Ascending aorta (tissue), 2 donors: Measurements from ENCODE around the gene SYT3. TPM values are rescaled to one million over a fixed set of nuclear protein-coding genes. Genes with fewer than 3 reads are reported as not detected.
"Not testable (repeated sequence)": the region's sequence is repeated elsewhere in the genome, so short reads cannot be mapped to it uniquely, and the experiment has no call there.

ENCODE experiments used
- DNase-seq, 2 donors: peaks; one replicate each; pipeline ENCODE4 v3.0.0-alpha.2; 2019; ENCODE audit warnings: low spot score in 2 of 2
- H3K27ac ChIP-seq, 2 donors: fragments of 200-600 bp; sonication (generic); one replicate each; pipeline ENCODE4 v1.5.1; 2016 to 2017; ENCODE audit warnings: mild to moderate bottlenecking in 1 of 2
- H3K27me3 ChIP-seq: fragments of 200-600 bp; sonication (generic); one replicate; pipeline ENCODE4 v1.5.1; 2017
- H3K36me3 ChIP-seq, 2 donors: fragments of 200-600 bp; sonication (generic); one replicate each; pipeline ENCODE4 v1.5.1; 2016
- H3K4me1 ChIP-seq, 2 donors: fragments of 200-600 bp; sonication (generic); one replicate each; pipeline ENCODE4 v1.5.1; 2016 to 2017; ENCODE audit warnings: mild to moderate bottlenecking in 1 of 2
- H3K4me3 ChIP-seq, 2 donors: fragments of 200-600 bp; sonication (generic); one replicate each; pipeline ENCODE4 v1.5.1; 2016 to 2017; ENCODE audit warnings: mild to moderate bottlenecking in 1 of 2
- H3K9me3 ChIP-seq, 2 donors: fragments of 200-600 bp; sonication (generic); one replicate each; pipeline ENCODE4 v1.5.1; 2016
- CTCF ChIP-seq, 3 experiments: fragments of 200-600 bp in 2 of 3; fragments of 450-650 bp in 1 of 3; sonication (generic) in 2 of 3; IDR thresholded peaks; one replicate each; pipeline ENCODE4 v1.5.1; 2016 to 2019; ENCODE audit warnings: antibody characterized with exemption in 3 of 3, mild to moderate bottlenecking in 1 of 3, moderate library complexity in 1 of 3
- intact Hi-C: fragments of 100-400 bp; cut with DNase I; formaldehyde crosslinking; loops from one replicate; pipeline ENCODE4 v1.15.1; 2023
- total RNA-seq: library from RNA; depleted of rRNA; stranded (reverse); fragments of >200 nt; gene quantifications from one replicate; pipeline ENCODE4 v1.1.0, GENCODE V29; 2016

Gene SYT3
- total RNA-seq, 1 donor from 2014 or later: 2.2 TPM

- Histone ChIP-seq H3K4me3 (no peak overlapping the region), H3K36me3 (no peaks in the 10 kb centered on the region), H3K4me1 (no peaks in the 10 kb centered on the region), H3K27me3 (no peaks in the 10 kb centered on the region), H3K27ac (no peak overlapping the region), H3K9me3 (no peaks in the 10 kb centered on the region)
- no peak for TF ChIP-seq CTCF (IDR thresholded peaks at IDR 0.05)
- DNase-seq: no peak
- intact Hi-C loops: no loop called here
These were observed 58.6 kb downstream of the SYT3 start for GRCh38 chr19:50580970-50581634.

GRCh38 chr19:50580240-50580639 is 59.4 kb downstream of the SYT3 start:
- no peak overlapping the region for H3K27ac ChIP-seq
- no peaks in the 10 kb centered on the region for H3K9me3 ChIP-seq
- no peak for DNase-seq
- intact Hi-C loops: no loop called here
- TF ChIP-seq CTCF (IDR thresholded peaks at IDR 0.05): no peak
- H3K36me3 ChIP-seq: no peaks in the 10 kb centered on the region
- H3K27me3 ChIP-seq: no peaks in the 10 kb centered on the region
- H3K4me1 ChIP-seq: no peaks in the 10 kb centered on the region
- H3K4me3 ChIP-seq: no peak overlapping the region

- intact Hi-C loops, DNase-seq, H3K4me1 ChIP-seq, H3K27ac ChIP-seq, H3K9me3 ChIP-seq, H3K4me3 ChIP-seq, H3K27me3 ChIP-seq, H3K36me3 ChIP-seq: not testable (repeated sequence)
These were observed 62.9 kb downstream of the SYT3 start for GRCh38 chr19:50576769-50577168.

- H3K4me1 ChIP-seq: no peaks in the 10 kb centered on the region
- DNase-seq: no peak
- intact Hi-C loops: no loop called here
- H3K27ac ChIP-seq: no peak overlapping the region
- no peaks in the 10 kb centered on the region for H3K27me3 ChIP-seq
- H3K9me3 ChIP-seq: no peaks in the 10 kb centered on the region
- TF ChIP-seq CTCF (IDR thresholded peaks at IDR 0.05): no peak
- no peaks in the 10 kb centered on the region for H3K36me3 ChIP-seq
- H3K4me3 ChIP-seq: no peak overlapping the region
These were observed 65.8 kb downstream of the SYT3 start for GRCh38 chr19:50573741-50574461.

Other genes with a start within 250 kb of the SYT3 start
- not detected for gene SPIB, start 220.9 kb downstream of the SYT3 start, total RNA-seq
- gene MYBPC2, start 207.0 kb downstream of the SYT3 start, total RNA-seq: not detected
- gene EMC10, start 163.4 kb downstream of the SYT3 start, total RNA-seq: 87.9 TPM
- gene GARIN5A, start 163.0 kb downstream of the SYT3 start, total RNA-seq: not detected
- gene JOSD2, start 128.7 kb downstream of the SYT3 start, total RNA-seq: 169 TPM
- gene ASPDH, start 126.0 kb downstream of the SYT3 start, total RNA-seq: not detected
- 56.0 TPM for gene LRRC4B, start 71.4 kb downstream of the SYT3 start, total RNA-seq
- not detected for gene C19orf81, start 9.6 kb upstream of the SYT3 start, total RNA-seq
- 1.3 TPM for gene SHANK1, start 79.9 kb upstream of the SYT3 start, total RNA-seq
- gene CLEC11A, start 83.5 kb upstream of the SYT3 start, total RNA-seq: not detected
- gene GPR32, start 130.6 kb upstream of the SYT3 start, total RNA-seq: not detected
- not detected for gene ACP4, start 150.5 kb upstream of the SYT3 start, total RNA-seq
- gene KLK1, start 183.9 kb upstream of the SYT3 start, total RNA-seq: not detected
- gene KLK15, start 193.7 kb upstream of the SYT3 start, total RNA-seq: not detected
- not detected for gene KLK3, start 215.0 kb upstream of the SYT3 start, total RNA-seq
- not detected for gene KLK2, start 233.6 kb upstream of the SYT3 start, total RNA-seq